K562 (cell line): ENCODE data around the gene RNF213. TPM values are rescaled to one million over a fixed set of nuclear protein-coding genes. Genes with fewer than 3 reads are reported as not detected.

Source experiments
- ATF1 ChIP-seq, 2 experiments: fragments of 450-650 bp in 1 of 2; IDR thresholded peaks; 2 replicates each; pipeline ENCODE4 v1.6.1; 2016; ENCODE audit warnings: missing compliant biosample characterization in 1 of 2, missing genetic modification characterization in 1 of 2
- CREBBP ChIP-seq: IDR thresholded peaks from one replicate; pipeline ENCODE4 v1.6.1; 2012; ENCODE audit warnings: low read depth, mild to moderate bottlenecking, control low read depth, inconsistent platforms, low read length
- ELF1 ChIP-seq: fragments of 200-800 bp; sonication (Bioruptor generic); IDR thresholded peaks from 2 replicates; pipeline ENCODE4 v1.6.1; 2016; ENCODE audit warnings: missing genetic modification characterization, missing compliant biosample characterization
- HDAC1 ChIP-seq, 2 experiments: fragments of 450-650 bp; IDR thresholded peaks; 2 replicates each; pipeline ENCODE4 v1.6.1; 2016 to 2017; ENCODE audit warnings: inconsistent platforms in 1 of 2, mild to moderate bottlenecking in 1 of 2, moderate library complexity in 1 of 2
- HIVEP1 ChIP-seq: fragments of 250-450 bp; sonication (Bioruptor Pico); IDR thresholded peaks from 2 replicates; pipeline ENCODE4 v1.4.0; 2020; ENCODE audit warnings: mild to moderate bottlenecking
- HNRNPUL1 ChIP-seq: fragments of 200-400 bp; formaldehyde crosslinking; IDR thresholded peaks from 2 replicates; pipeline ENCODE4 v1.6.1; 2017; ENCODE audit warnings: low read length
- MAX ChIP-seq: sonication (generic); formaldehyde crosslinking; IDR thresholded peaks from 2 replicates; pipeline ENCODE4 v1.9.0; 2022; ENCODE audit warnings: mild to moderate bottlenecking, missing genetic modification reagents
- MEIS2 ChIP-seq: fragments of 450-650 bp; IDR thresholded peaks from 2 replicates; pipeline ENCODE4 v1.6.1; 2014; ENCODE audit warnings: mild to moderate bottlenecking; ENCODE audit not compliant: partially characterized antibody
- PBX2 ChIP-seq, 2 experiments: IDR thresholded peaks in 1 of 2; conservative IDR thresholded peaks in 1 of 2; 2 replicates each; pipeline ENCODE4 v1.6.1; 2016; ENCODE audit warnings: low read depth in 2 of 2, mild to moderate bottlenecking in 1 of 2, missing compliant biosample characterization in 1 of 2, missing genetic modification characterization in 1 of 2, moderate library complexity in 1 of 2
- RAD51 ChIP-seq: fragments of 450-650 bp; IDR thresholded peaks from 2 replicates; pipeline ENCODE4 v1.7.1; 2016; ENCODE audit warnings: low read depth, mild to moderate bottlenecking, borderline replicate concordance
- SREBF2 ChIP-seq: sonication (generic); formaldehyde crosslinking; IDR thresholded peaks from 2 replicates; pipeline ENCODE4 v1.4.0; 2020; ENCODE audit warnings: mild to moderate bottlenecking, missing genetic modification reagents
- XRCC5 ChIP-seq: fragments of 200-400 bp; formaldehyde crosslinking; IDR thresholded peaks from 2 replicates; pipeline ENCODE4 v1.6.1; 2017; ENCODE audit warnings: low read depth, mild to moderate bottlenecking, low read length
- ZNF224 ChIP-seq: sonication (generic); formaldehyde crosslinking; IDR thresholded peaks from 2 replicates; pipeline ENCODE4 v1.8.0; 2022; ENCODE audit warnings: mild to moderate bottlenecking, missing genetic modification reagents
- ZNF444 ChIP-seq: fragments of 250-450 bp; sonication (Bioruptor Pico); IDR thresholded peaks from 2 replicates; pipeline ENCODE4 v1.4.0; 2020; ENCODE audit warnings: mild to moderate bottlenecking, moderate library complexity
- polyA plus RNA-seq, 8 experiments: library from polyadenylated mRNA; depleted of rRNA in 4 of 8; stranded (reverse) in 5 of 8; unstranded in 3 of 8; fragments of >200 nt; fragmentation: Nextera tagmentation in 2 of 8; fragmentation: Illumina TruSeq in 1 of 8; extraction: Ambion mirVana in 2 of 8; extraction: Trizol in 1 of 8; gene quantifications; 2 replicates each; pipeline versions ENCODE4 v1.2.1 to v1.2.3, GENCODE V29; 2011 to 2014; ENCODE audit warnings: inconsistent platforms in 1 of 8, missing spikeins in 1 of 8
- total RNA-seq, 7 experiments: library from RNA; depleted of rRNA in 6 of 7; stranded (reverse); fragments of >200 nt in 6 of 7; fragmentation: Illumina TruSeq in 2 of 7; extraction: Trizol in 2 of 7; gene quantifications; 2 replicates each; pipeline versions ENCODE4 v1.2.1 to v1.2.3, GENCODE V29; 2011 to 2021; ENCODE audit warnings: low replicate concordance in 1 of 7
- TF ChIP-seq, protein P1 (sequence below): sonication (generic); formaldehyde crosslinking; IDR thresholded peaks from 2 replicates; pipeline ENCODE4 v1.8.0; 2022; ENCODE audit warnings: mild to moderate bottlenecking, missing genetic modification reagents

The RNF213 gene
- total and polyA plus RNA-seq, 9 of the 15 experiments (the other 6 are each of a cell fraction or from before 2014, with no cell fraction given), result 5.3 to 33.6 (median 17.9) TPM

- TF ChIP-seq PBX2 (CRISPR knock-in tag; IDR thresholded peaks at IDR 0.05; ENCODE audit: low read depth) (no peak), PBX2 (tag; conservative IDR thresholded peaks at IDR 0.05; ENCODE audit: low read depth) (no peak), MEIS2 (peak; percentile 69), RAD51 (no peak), ZNF224 (CRISPR knock-in tag) (no peak), ELF1 (tag) (no peak), ATF1 (CRISPR knock-in tag; IDR thresholded peaks at IDR 0.05) (no peak), ATF1 (tag; IDR thresholded peaks at IDR 0.05) (0 out of 2 replicates have a peak, but pooled peaks have one; percentile 11), HNRNPUL1 (no peak), HDAC1 (IDR thresholded peaks at IDR 0.05) (0 out of 4 replicates have a peak, but pooled peaks of 1 of the 2 experiments have one; percentile 12), ZNF444 (CRISPR knock-in tag) (no peak), HIVEP1 (no peak), MAX (peak; percentile 81), XRCC5 (no peak), SREBF2 (CRISPR knock-in tag) (no peak), CREBBP (no peak)
- TF ChIP-seq, protein P1, sequence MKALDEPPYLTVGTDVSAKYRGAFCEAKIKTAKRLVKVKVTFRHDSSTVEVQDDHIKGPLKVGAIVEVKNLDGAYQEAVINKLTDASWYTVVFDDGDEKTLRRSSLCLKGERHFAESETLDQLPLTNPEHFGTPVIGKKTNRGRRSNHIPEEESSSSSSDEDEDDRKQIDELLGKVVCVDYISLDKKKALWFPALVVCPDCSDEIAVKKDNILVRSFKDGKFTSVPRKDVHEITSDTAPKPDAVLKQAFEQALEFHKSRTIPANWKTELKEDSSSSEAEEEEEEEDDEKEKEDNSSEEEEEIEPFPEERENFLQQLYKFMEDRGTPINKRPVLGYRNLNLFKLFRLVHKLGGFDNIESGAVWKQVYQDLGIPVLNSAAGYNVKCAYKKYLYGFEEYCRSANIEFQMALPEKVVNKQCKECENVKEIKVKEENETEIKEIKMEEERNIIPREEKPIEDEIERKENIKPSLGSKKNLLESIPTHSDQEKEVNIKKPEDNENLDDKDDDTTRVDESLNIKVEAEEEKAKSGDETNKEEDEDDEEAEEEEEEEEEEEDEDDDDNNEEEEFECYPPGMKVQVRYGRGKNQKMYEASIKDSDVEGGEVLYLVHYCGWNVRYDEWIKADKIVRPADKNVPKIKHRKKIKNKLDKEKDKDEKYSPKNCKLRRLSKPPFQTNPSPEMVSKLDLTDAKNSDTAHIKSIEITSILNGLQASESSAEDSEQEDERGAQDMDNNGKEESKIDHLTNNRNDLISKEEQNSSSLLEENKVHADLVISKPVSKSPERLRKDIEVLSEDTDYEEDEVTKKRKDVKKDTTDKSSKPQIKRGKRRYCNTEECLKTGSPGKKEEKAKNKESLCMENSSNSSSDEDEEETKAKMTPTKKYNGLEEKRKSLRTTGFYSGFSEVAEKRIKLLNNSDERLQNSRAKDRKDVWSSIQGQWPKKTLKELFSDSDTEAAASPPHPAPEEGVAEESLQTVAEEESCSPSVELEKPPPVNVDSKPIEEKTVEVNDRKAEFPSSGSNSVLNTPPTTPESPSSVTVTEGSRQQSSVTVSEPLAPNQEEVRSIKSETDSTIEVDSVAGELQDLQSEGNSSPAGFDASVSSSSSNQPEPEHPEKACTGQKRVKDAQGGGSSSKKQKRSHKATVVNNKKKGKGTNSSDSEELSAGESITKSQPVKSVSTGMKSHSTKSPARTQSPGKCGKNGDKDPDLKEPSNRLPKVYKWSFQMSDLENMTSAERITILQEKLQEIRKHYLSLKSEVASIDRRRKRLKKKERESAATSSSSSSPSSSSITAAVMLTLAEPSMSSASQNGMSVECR (CRISPR knock-in tag), result peak; percentile 47; the same call in 1 of the 2 replicates
- TF ChIP-seq, all 486 proteins: peak for 56
Measured at GRCh38 chr17:80284631-80285030, 24.0 kb downstream of the RNF213 start (continued).
